CD4-positive, alpha-beta T cell (primary cell): Measurements from ENCODE around the gene ZSCAN31. TPM values are rescaled to one million over a fixed set of nuclear protein-coding genes. Genes with fewer than 3 reads are reported as not detected.

ENCODE experiments used
- ATAC-seq: fragments of 200-7000 bp; cut with Tn5 transposase; one replicate; pipeline ENCODE4 v1.10.0; 2022; ENCODE audit warnings: mild to moderate bottlenecking; ENCODE audit not compliant: poor library complexity
- CTCF ChIA-PET: fragments of 350-600 bp; sonication (Branson Sonifier 250); formaldehyde crosslinking; loops from one replicate; lab custom pipeline; 2021; ENCODE audit warnings: antibody characterized with exemption, inconsistent platforms; lab: Charles Lee
- POLR2A ChIA-PET: fragments of 350-600 bp; sonication (Branson Sonifier 250); formaldehyde crosslinking; loops from one replicate; lab custom pipeline; 2021; ENCODE audit warnings: antibody characterized with exemption, inconsistent platforms; lab: Charles Lee
- DNase-seq, 14 experiments: peaks; one replicate each; pipeline ENCODE4 v3.0.0-alpha.2; 2013 to 2020; ENCODE audit warnings: mixed read lengths in 2 of 14
- H3K27ac ChIP-seq, 2 donors: one replicate each; pipeline versions ENCODE4 v1.5.1 to v1.7.0; 2013; ENCODE audit warnings: low read length in 2 of 2, low read depth in 1 of 2, mild to moderate bottlenecking in 1 of 2
- H3K27me3 ChIP-seq, 2 experiments: 1 replicate in 1 of 2; 2 replicates in 1 of 2; pipeline versions ENCODE4 v1.6.1 to v1.7.0; 2013; ENCODE audit warnings: low read length in 2 of 2, control low read depth in 1 of 2, mild to moderate bottlenecking in 1 of 2, moderate library complexity in 1 of 2; ENCODE audit not compliant: insufficient read depth in 2 of 2, control insufficient read depth in 1 of 2
- H3K36me3 ChIP-seq: one replicate; pipeline ENCODE4 v1.6.1; 2013; ENCODE audit warnings: low read length, control low read depth; ENCODE audit not compliant: insufficient read depth
- H3K4me1 ChIP-seq: one replicate; pipeline ENCODE4 v1.6.1; 2013; ENCODE audit warnings: low read length, control low read depth; ENCODE audit not compliant: insufficient read depth
- H3K4me3 ChIP-seq: one replicate; pipeline ENCODE4 v1.5.1; 2013; ENCODE audit warnings: mild to moderate bottlenecking, low read length, moderate library complexity
- H3K9me3 ChIP-seq, 2 experiments: 1 replicate in 1 of 2; 2 replicates in 1 of 2; pipeline versions ENCODE4 v1.6.1 to v1.7.0; 2013; ENCODE audit warnings: low read length in 2 of 2, mild to moderate bottlenecking in 2 of 2, control low read depth in 1 of 2, moderate library complexity in 1 of 2; ENCODE audit not compliant: control insufficient read depth in 1 of 2, insufficient read depth in 1 of 2
- H3K27ac Mint-ChIP-seq: one replicate; pipeline ENCODE4 v1.8.0; 2020; ENCODE audit warnings: mixed read lengths
- H3K27me3 Mint-ChIP-seq: one replicate; pipeline ENCODE4 v1.8.0; 2021; ENCODE audit warnings: mixed read lengths
- H3K36me3 Mint-ChIP-seq: one replicate; pipeline ENCODE4 v1.8.0; 2021; ENCODE audit warnings: low read depth, mixed read lengths
- H3K4me1 Mint-ChIP-seq: one replicate; pipeline ENCODE4 v1.8.0; 2021; ENCODE audit warnings: low read depth, mixed read lengths
- H3K4me3 Mint-ChIP-seq: one replicate; pipeline ENCODE4 v1.8.0; 2020; ENCODE audit warnings: mild to moderate bottlenecking, mixed read lengths
- H3K9me3 Mint-ChIP-seq: one replicate; pipeline ENCODE4 v1.8.0; 2020; ENCODE audit warnings: mixed read lengths
- CTCF ChIP-seq: fragments of 200-600 bp; IDR thresholded peaks from one replicate; pipeline ENCODE4 v1.8.0; 2022; ENCODE audit warnings: antibody characterized with exemption, mild to moderate bottlenecking
- intact Hi-C, 2 experiments: fragments of 100-400 bp; cut with DNase I in 1 of 2; cut with micrococcal nuclease in 1 of 2; formaldehyde crosslinking; loops; one replicate each; pipeline versions ENCODE4 v1.15.1 to v1.9.0; 2023 to 2025; cut with DNase I, micrococcal nuclease
- total RNA-seq, 174 experiments: library from RNA in 2 of 174; stranded (reverse) in 2 of 174; gene quantifications; one replicate each; pipeline ENCODE4 v1.2.3 and lab custom pipeline; 2021 to 2026

ZSCAN31 gene
- total RNA-seq, 2 experiments from 2014 or later = 0.88 to 1.1 TPM

GRCh38 chr6:28282926-28283325, 53.0 kb downstream of the ZSCAN31 start:
- no peak for TF ChIP-seq CTCF
- DNase-seq (no peak), ATAC-seq (no peak)
- Mint-ChIP-seq H3K9me3 (no peaks in the 10 kb centered on the region), H3K4me1 (peaks cover 8% of the 10 kb centered on the region), H3K27ac (no peak overlapping the region), H3K4me3 (no peak overlapping the region), H3K27me3 (peaks cover 59% of the 10 kb centered on the region), H3K36me3 (peaks cover 11% of the 10 kb centered on the region)
- peaks cover 10% of the 10 kb centered on the region for H3K4me1 ChIP-seq
- no peak overlapping the region for H3K27ac ChIP-seq
- intact Hi-C loops = no loop called here
- ChIA-PET CTCF (interaction anchor here (1.0 kb wide), 1 partner anchor 10 kb away, joined by 3 read pairs; no protein-coding TSS in a partner anchor), POLR2A (interaction anchor here (0.7 to 1.2 kb wide), 2 partner anchors 16 to 61 kb away, joined by 3 to 4 read pairs; partner anchors contain the start of gene ZSCAN26)
- H3K4me3 ChIP-seq = no peak overlapping the region
- no peaks in the 10 kb centered on the region for H3K36me3 ChIP-seq
- peaks cover 0 to 4% of the 10 kb centered on the region in 2 experiments for H3K9me3 ChIP-seq
- H3K27me3 ChIP-seq = peaks cover 12 to 33% of the 10 kb centered on the region in 2 experiments

GRCh38 chr6:28281288-28282064, 54.5 kb downstream of the ZSCAN31 start, which contains the start of gene PGBD1:
Gene PGBD1 (plus strand): TSS chr6:28281572. CDS start chr6:28283814, 2,242 bp downstream.
- intact Hi-C loops = no loop called here
- ATAC-seq = peak; percentile 55
- Mint-ChIP-seq H3K4me1 (peaks cover 8% of the 10 kb centered on the region), H3K27ac (no peak within 1 kb of the TSS), H3K27me3 (peaks cover 48% of the 10 kb centered on the region), H3K9me3 (no peaks in the 10 kb centered on the region), H3K36me3 (peaks cover 21% of the 10 kb centered on the region), H3K4me3 (peak within 1 kb of the TSS; percentile 67)
- no peak for TF ChIP-seq CTCF
- Histone ChIP-seq H3K4me1 (peaks cover 10% of the 10 kb centered on the region), H3K36me3 (peaks cover 8% of the 10 kb centered on the region), H3K27me3 (peaks cover 12 to 33% of the 10 kb centered on the region in 2 experiments), H3K27ac (no peak within 1 kb of the TSS), H3K9me3 (peaks cover 0 to 4% of the 10 kb centered on the region in 2 experiments), H3K4me3 (peak within 1 kb of the TSS; percentile 46)
- ChIA-PET POLR2A (interaction anchor here (0.8 to 1.2 kb wide), 3 partner anchors 11 to 29 kb away, joined by 3 to 12 read pairs (median 3); partner anchors contain the start of genes ZKSCAN4 and ZSCAN26), CTCF (interaction anchor here (1.6 kb wide), 1 partner anchor 75 kb away, joined by 6 read pairs; no protein-coding TSS in a partner anchor)
- DNase-seq = peak in 10 of 14 experiments; percentile 13 to 58 (median 34)

GRCh38 chr6:28280595-28281287, 55.2 kb downstream of the ZSCAN31 start:
- H3K27ac ChIP-seq = no peak overlapping the region
- POLR2A ChIA-PET = interaction anchor here (1.1 to 1.2 kb wide), 2 partner anchors 13 to 28 kb away, joined by 3 to 12 read pairs; partner anchors contain the start of genes ZKSCAN4 and ZSCAN26
- Mint-ChIP-seq H3K27ac (no peak overlapping the region), H3K36me3 (peaks cover 29% of the 10 kb centered on the region), H3K27me3 (peaks cover 41% of the 10 kb centered on the region), H3K4me3 (peak overlapping the region; percentile 67), H3K9me3 (no peaks in the 10 kb centered on the region), H3K4me1 (peaks cover 8% of the 10 kb centered on the region)
- peaks cover 12 to 33% of the 10 kb centered on the region in 2 experiments for H3K27me3 ChIP-seq
- H3K36me3 ChIP-seq = peaks cover 15% of the 10 kb centered on the region
- peak overlapping the region; percentile 46 for H3K4me3 ChIP-seq
- DNase-seq (no peak), ATAC-seq (no peak)
- CTCF ChIA-PET = interaction anchor here (1.6 kb wide), 1 partner anchor 75 kb away, joined by 6 read pairs; no protein-coding TSS in a partner anchor
- peaks cover 0 to 4% of the 10 kb centered on the region in 2 experiments for H3K9me3 ChIP-seq
- intact Hi-C loops = no loop called here
- no peak for TF ChIP-seq CTCF
- peaks cover 10% of the 10 kb centered on the region for H3K4me1 ChIP-seq
